Body of pancreas (tissue), 4 donors: ENCODE results near the gene DHFR2. TPM values are rescaled to one million over a fixed set of nuclear protein-coding genes. Genes with fewer than 3 reads are reported as not detected.

Experiments used
- ATAC-seq: fragments of 150-250 bp; one replicate; pipeline ENCODE4 v1.9.1; 2016
- DNase-seq, 4 donors: peaks; one replicate each; pipeline ENCODE4 v3.0.0-alpha.2; 2019
- H3K27ac ChIP-seq, 4 donors: fragments of 200-600 bp; sonication (generic); 1 replicate in 3 of 4; 2 replicates in 1 of 4; pipeline versions ENCODE4 v1.5.1 to v1.6.1; 2016 to 2019; ENCODE audit warnings: mild to moderate bottlenecking in 1 of 4, mixed read lengths in 1 of 4, moderate library complexity in 1 of 4
- H3K27me3 ChIP-seq, 2 donors: fragments of 200-600 bp; sonication (generic); one replicate each; pipeline ENCODE4 v1.6.0; 2016; ENCODE audit warnings: mild to moderate bottlenecking in 1 of 2
- H3K36me3 ChIP-seq, 2 donors: fragments of 200-600 bp; sonication (generic); replicated peaks in 1 of 2; 2 replicates each; pipeline ENCODE4 v1.5.1; 2016; ENCODE audit warnings: low read depth in 2 of 2; ENCODE audit not compliant: insufficient read depth in 1 of 2
- H3K4me1 ChIP-seq: fragments of 200-600 bp; sonication (generic); one replicate; pipeline ENCODE4 v1.6.0; 2016
- H3K4me3 ChIP-seq, 2 donors: fragments of 200-600 bp; sonication (generic); 1 replicate in 1 of 2; 2 replicates in 1 of 2; pipeline ENCODE4 v1.5.1; 2016 to 2019
- H3K9me3 ChIP-seq, 3 donors: fragments of 200-600 bp; sonication (generic); 1 replicate in 2 of 3; 2 replicates in 1 of 3; pipeline ENCODE4 v1.5.1; 2016
- CTCF ChIP-seq, 7 experiments: fragments of 450-650 bp in 4 of 7; fragments of 200-600 bp in 3 of 7; sonication (generic) in 3 of 7; IDR thresholded peaks; one replicate each; pipeline ENCODE4 v1.5.1; 2016 to 2019; ENCODE audit warnings: antibody characterized with exemption in 7 of 7
- POLR2A ChIP-seq, 3 donors: fragments of 450-650 bp; IDR thresholded peaks; one replicate each; pipeline ENCODE4 v1.6.1; 2016; ENCODE audit warnings: antibody characterized with exemption in 3 of 3, mild to moderate bottlenecking in 2 of 3
- WGBS, 2 donors: methylation state at CpG; one replicate each; pipeline ENCODE4 v1.1.5; 2017; 5-methylcytosine and 5-hydroxymethylcytosine counted together
- intact Hi-C: fragments of 100-400 bp; cut with DNase I; formaldehyde crosslinking; loops from one replicate; pipeline ENCODE4 v1.15.1; 2023
- total RNA-seq, 2 donors: library from RNA; depleted of rRNA; stranded (reverse); fragments of >200 nt; gene quantifications; one replicate each; pipeline ENCODE4 v1.1.0, GENCODE V29; 2016

DHFR2 gene
- total RNA-seq, 2 donors from 2014 or later: 2.6 to 6.2 TPM

- WGBS, 2 donors: 76 to 87% methylated on average over 3 of the region's 3 CpGs
- TF ChIP-seq POLR2A (IDR thresholded peaks at IDR 0.05) (no peak), CTCF (IDR thresholded peaks at IDR 0.05) (no peak)
- DNase-seq (no peak), ATAC-seq (no peak)
- Histone ChIP-seq H3K9me3 (no peaks in the 10 kb centered on the region), H3K36me3 (no peaks in the 10 kb centered on the region), H3K27ac (no peak overlapping the region), H3K27me3 (no peaks in the 10 kb centered on the region), H3K4me3 (no peak overlapping the region), H3K4me1 (peaks cover 30% of the 10 kb centered on the region)
- intact Hi-C loops: no loop called here
Measured at GRCh38 chr3:94024385-94024784, 38.3 kb downstream of the DHFR2 start.

GRCh38 chr3:94020293-94020692, 42.4 kb downstream of the DHFR2 start:
- DNase-seq (no peak), ATAC-seq (no peak)
- no peak for TF ChIP-seq CTCF (IDR thresholded peaks at IDR 0.05)
- no peak for TF ChIP-seq POLR2A (IDR thresholded peaks at IDR 0.05)
- Histone ChIP-seq H3K4me3 (no peak overlapping the region), H3K36me3 (no peaks in the 10 kb centered on the region), H3K9me3 (no peaks in the 10 kb centered on the region), H3K4me1 (peaks cover 16% of the 10 kb centered on the region), H3K27ac (peak overlapping the region in 1 of 4 donors; percentile 12), H3K27me3 (no peaks in the 10 kb centered on the region)
- WGBS, 2 donors: 46 to 54% methylated on average over 3 of the region's 3 CpGs
- intact Hi-C loops: no loop called here

GRCh38 chr3:94019659-94020058, 43.1 kb downstream of the DHFR2 start:
- H3K36me3 ChIP-seq: no peaks in the 10 kb centered on the region
- H3K9me3 ChIP-seq: no peaks in the 10 kb centered on the region
- H3K27me3 ChIP-seq: no peaks in the 10 kb centered on the region
- no peak overlapping the region for H3K4me3 ChIP-seq
- DNase-seq (no peak), ATAC-seq (no peak)
- peak overlapping the region in 1 of 4 donors; percentile 8 for H3K27ac ChIP-seq
- TF ChIP-seq CTCF (IDR thresholded peaks at IDR 0.05) (no peak), POLR2A (IDR thresholded peaks at IDR 0.05) (no peak)
- intact Hi-C loops: no loop called here
- WGBS, 2 donors: 68 to 72% methylated on average over 2 of the region's 2 CpGs
- H3K4me1 ChIP-seq: peaks cover 13% of the 10 kb centered on the region

GRCh38 chr3:94015025-94015424, 47.7 kb downstream of the DHFR2 start:
- Histone ChIP-seq H3K4me1 (peaks cover 11% of the 10 kb centered on the region), H3K27ac (no peak overlapping the region), H3K4me3 (no peak overlapping the region), H3K9me3 (no peaks in the 10 kb centered on the region), H3K27me3 (no peaks in the 10 kb centered on the region), H3K36me3 (no peaks in the 10 kb centered on the region)
- intact Hi-C loops: no loop called here
- WGBS, 2 donors: 75 to 87% methylated on average over 1 of the region's 1 CpG
- DNase-seq (no peak), ATAC-seq (no peak)
- TF ChIP-seq POLR2A (IDR thresholded peaks at IDR 0.05): no peak
- no peak for TF ChIP-seq CTCF (IDR thresholded peaks at IDR 0.05)

- no peak overlapping the region for H3K4me3 ChIP-seq
- DNase-seq: no peak
- H3K9me3 ChIP-seq: no peaks in the 10 kb centered on the region
- ATAC-seq: no peak
- H3K36me3 ChIP-seq: no peaks in the 10 kb centered on the region
- TF ChIP-seq POLR2A (IDR thresholded peaks at IDR 0.05) (no peak), CTCF (IDR thresholded peaks at IDR 0.05) (no peak)
- H3K27ac ChIP-seq: no peak overlapping the region
- H3K4me1 ChIP-seq: peaks cover 28% of the 10 kb centered on the region
- intact Hi-C loops: no loop called here
- no peaks in the 10 kb centered on the region for H3K27me3 ChIP-seq
- 71 to 74% methylated on average over 1 of the region's 1 CpG for WGBS, 2 donors
Measured at GRCh38 chr3:94012185-94012584, 50.5 kb downstream of the DHFR2 start.
